ENCODE measurements around the gene ALPP. TPM values are rescaled to one million over a fixed set of nuclear protein-coding genes. Genes with fewer than 3 reads are reported as not detected.

Gene ALPP
- total RNA-seq, 1 experiment from 2014 or later = 0.20 TPM

DNA sequence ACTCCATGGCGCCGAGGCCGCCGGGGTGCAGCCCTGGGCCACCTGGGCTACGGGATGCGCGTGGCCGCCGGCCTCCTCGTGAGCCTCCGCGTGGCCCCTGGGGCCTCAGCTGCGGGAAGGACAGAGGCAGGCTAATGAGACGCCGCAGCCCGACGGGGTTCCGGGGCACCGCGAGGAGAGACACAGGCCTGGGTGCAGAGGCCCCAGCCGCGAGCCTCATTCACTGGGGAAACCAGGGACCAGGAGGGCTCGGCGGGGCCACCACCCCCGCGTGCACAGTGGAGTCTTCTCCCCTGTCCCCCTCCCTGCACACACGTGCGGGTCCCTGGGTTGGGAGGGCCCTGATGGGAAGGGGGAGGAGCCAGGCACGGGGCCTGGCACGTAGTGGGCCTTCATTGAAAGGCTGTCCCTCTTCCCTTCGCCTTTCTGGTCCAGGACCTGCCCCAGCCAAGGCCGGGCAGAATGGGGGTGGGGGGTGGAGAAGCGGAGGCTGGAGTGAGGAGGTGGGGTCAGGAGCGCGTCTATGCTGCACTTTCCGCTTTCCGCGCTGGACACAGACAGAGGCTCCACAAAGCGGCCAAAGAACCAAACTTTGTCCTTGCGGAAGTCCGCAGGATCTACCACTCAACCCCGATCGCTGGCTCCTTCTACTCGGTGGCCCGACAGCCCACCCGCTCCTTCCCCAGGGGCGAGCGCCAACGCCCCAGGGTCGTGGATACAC, 9.1 kb downstream of the ALPP start (continued):
- no peak for TF ChIP-seq ZNF396 (CRISPR knock-in tag; IDR thresholded peaks at IDR 0.05; ENCODE audit: borderline replicate concordance)
- no peak for TF ChIP-seq ZBTB21 (CRISPR knock-in tag; IDR thresholded peaks at IDR 0.05; ENCODE audit: borderline replicate concordance)
- no peak for TF ChIP-seq SOX15 (CRISPR knock-in tag; IDR thresholded peaks at IDR 0.05)
- TF ChIP-seq ELF4 (CRISPR knock-in tag; IDR thresholded peaks at IDR 0.05; ENCODE audit: low read depth) = no peak
- no peak for TF ChIP-seq GTF2I (CRISPR knock-in tag; conservative IDR thresholded peaks at IDR 0.05)
- TF ChIP-seq, protein P1, sequence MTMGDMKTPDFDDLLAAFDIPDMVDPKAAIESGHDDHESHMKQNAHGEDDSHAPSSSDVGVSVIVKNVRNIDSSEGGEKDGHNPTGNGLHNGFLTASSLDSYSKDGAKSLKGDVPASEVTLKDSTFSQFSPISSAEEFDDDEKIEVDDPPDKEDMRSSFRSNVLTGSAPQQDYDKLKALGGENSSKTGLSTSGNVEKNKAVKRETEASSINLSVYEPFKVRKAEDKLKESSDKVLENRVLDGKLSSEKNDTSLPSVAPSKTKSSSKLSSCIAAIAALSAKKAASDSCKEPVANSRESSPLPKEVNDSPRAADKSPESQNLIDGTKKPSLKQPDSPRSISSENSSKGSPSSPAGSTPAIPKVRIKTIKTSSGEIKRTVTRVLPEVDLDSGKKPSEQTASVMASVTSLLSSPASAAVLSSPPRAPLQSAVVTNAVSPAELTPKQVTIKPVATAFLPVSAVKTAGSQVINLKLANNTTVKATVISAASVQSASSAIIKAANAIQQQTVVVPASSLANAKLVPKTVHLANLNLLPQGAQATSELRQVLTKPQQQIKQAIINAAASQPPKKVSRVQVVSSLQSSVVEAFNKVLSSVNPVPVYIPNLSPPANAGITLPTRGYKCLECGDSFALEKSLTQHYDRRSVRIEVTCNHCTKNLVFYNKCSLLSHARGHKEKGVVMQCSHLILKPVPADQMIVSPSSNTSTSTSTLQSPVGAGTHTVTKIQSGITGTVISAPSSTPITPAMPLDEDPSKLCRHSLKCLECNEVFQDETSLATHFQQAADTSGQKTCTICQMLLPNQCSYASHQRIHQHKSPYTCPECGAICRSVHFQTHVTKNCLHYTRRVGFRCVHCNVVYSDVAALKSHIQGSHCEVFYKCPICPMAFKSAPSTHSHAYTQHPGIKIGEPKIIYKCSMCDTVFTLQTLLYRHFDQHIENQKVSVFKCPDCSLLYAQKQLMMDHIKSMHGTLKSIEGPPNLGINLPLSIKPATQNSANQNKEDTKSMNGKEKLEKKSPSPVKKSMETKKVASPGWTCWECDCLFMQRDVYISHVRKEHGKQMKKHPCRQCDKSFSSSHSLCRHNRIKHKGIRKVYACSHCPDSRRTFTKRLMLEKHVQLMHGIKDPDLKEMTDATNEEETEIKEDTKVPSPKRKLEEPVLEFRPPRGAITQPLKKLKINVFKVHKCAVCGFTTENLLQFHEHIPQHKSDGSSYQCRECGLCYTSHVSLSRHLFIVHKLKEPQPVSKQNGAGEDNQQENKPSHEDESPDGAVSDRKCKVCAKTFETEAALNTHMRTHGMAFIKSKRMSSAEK (CRISPR knock-in tag; IDR thresholded peaks at IDR 0.05; ENCODE audit: borderline replicate concordance) = no peak
- TF ChIP-seq, protein P2, sequence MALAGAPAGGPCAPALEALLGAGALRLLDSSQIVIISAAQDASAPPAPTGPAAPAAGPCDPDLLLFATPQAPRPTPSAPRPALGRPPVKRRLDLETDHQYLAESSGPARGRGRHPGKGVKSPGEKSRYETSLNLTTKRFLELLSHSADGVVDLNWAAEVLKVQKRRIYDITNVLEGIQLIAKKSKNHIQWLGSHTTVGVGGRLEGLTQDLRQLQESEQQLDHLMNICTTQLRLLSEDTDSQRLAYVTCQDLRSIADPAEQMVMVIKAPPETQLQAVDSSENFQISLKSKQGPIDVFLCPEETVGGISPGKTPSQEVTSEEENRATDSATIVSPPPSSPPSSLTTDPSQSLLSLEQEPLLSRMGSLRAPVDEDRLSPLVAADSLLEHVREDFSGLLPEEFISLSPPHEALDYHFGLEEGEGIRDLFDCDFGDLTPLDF (CRISPR knock-in tag; IDR thresholded peaks at IDR 0.05) = no peak
- no peak for TF ChIP-seq NR3C1 (CRISPR knock-in tag; conservative IDR thresholded peaks at IDR 0.05; ENCODE audit: low read depth)
- TF ChIP-seq, protein P3, sequence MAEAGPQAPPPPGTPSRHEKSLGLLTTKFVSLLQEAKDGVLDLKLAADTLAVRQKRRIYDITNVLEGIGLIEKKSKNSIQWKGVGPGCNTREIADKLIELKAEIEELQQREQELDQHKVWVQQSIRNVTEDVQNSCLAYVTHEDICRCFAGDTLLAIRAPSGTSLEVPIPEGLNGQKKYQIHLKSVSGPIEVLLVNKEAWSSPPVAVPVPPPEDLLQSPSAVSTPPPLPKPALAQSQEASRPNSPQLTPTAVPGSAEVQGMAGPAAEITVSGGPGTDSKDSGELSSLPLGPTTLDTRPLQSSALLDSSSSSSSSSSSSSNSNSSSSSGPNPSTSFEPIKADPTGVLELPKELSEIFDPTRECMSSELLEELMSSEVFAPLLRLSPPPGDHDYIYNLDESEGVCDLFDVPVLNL (CRISPR knock-in tag; IDR thresholded peaks at IDR 0.05; ENCODE audit: borderline replicate concordance, low read depth) = no peak
- TF ChIP-seq OVOL2 (CRISPR knock-in tag; IDR thresholded peaks at IDR 0.05; ENCODE audit: borderline replicate concordance) = no peak
- TF ChIP-seq ESRRA (CRISPR knock-in tag; IDR thresholded peaks at IDR 0.05; ENCODE audit: borderline replicate concordance) = no peak
- TF ChIP-seq SMAD3 (CRISPR knock-in tag; IDR thresholded peaks at IDR 0.05; ENCODE audit: borderline replicate concordance) = 0 out of 2 replicates have a peak, but pooled peaks have one; percentile 22
- TF ChIP-seq, protein P4, sequence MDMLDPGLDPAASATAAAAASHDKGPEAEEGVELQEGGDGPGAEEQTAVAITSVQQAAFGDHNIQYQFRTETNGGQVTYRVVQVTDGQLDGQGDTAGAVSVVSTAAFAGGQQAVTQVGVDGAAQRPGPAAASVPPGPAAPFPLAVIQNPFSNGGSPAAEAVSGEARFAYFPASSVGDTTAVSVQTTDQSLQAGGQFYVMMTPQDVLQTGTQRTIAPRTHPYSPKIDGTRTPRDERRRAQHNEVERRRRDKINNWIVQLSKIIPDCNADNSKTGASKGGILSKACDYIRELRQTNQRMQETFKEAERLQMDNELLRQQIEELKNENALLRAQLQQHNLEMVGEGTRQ (CRISPR knock-in tag; IDR thresholded peaks at IDR 0.05) = 0 out of 2 replicates have a peak, but pooled peaks have one; percentile 31
- TF ChIP-seq ATF1 (CRISPR knock-in tag; IDR thresholded peaks at IDR 0.05) = no peak
- TF ChIP-seq, protein P5, sequence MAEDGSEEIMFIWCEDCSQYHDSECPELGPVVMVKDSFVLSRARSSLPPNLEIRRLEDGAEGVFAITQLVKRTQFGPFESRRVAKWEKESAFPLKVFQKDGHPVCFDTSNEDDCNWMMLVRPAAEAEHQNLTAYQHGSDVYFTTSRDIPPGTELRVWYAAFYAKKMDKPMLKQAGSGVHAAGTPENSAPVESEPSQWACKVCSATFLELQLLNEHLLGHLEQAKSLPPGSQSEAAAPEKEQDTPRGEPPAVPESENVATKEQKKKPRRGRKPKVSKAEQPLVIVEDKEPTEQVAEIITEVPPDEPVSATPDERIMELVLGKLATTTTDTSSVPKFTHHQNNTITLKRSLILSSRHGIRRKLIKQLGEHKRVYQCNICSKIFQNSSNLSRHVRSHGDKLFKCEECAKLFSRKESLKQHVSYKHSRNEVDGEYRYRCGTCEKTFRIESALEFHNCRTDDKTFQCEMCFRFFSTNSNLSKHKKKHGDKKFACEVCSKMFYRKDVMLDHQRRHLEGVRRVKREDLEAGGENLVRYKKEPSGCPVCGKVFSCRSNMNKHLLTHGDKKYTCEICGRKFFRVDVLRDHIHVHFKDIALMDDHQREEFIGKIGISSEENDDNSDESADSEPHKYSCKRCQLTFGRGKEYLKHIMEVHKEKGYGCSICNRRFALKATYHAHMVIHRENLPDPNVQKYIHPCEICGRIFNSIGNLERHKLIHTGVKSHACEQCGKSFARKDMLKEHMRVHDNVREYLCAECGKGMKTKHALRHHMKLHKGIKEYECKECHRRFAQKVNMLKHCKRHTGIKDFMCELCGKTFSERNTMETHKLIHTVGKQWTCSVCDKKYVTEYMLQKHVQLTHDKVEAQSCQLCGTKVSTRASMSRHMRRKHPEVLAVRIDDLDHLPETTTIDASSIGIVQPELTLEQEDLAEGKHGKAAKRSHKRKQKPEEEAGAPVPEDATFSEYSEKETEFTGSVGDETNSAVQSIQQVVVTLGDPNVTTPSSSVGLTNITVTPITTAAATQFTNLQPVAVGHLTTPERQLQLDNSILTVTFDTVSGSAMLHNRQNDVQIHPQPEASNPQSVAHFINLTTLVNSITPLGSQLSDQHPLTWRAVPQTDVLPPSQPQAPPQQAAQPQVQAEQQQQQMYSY (CRISPR knock-in tag; IDR thresholded peaks at IDR 0.05) = no peak
- TF ChIP-seq, protein P6, sequence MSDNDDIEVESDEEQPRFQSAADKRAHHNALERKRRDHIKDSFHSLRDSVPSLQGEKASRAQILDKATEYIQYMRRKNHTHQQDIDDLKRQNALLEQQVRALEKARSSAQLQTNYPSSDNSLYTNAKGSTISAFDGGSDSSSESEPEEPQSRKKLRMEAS (CRISPR knock-in tag; IDR thresholded peaks at IDR 0.05) = no peak; the same call in 1 of the 2 replicates
- TF ChIP-seq HMGA2 (CRISPR knock-in tag; IDR thresholded peaks at IDR 0.05) = no peak
- TF ChIP-seq, protein P7, sequence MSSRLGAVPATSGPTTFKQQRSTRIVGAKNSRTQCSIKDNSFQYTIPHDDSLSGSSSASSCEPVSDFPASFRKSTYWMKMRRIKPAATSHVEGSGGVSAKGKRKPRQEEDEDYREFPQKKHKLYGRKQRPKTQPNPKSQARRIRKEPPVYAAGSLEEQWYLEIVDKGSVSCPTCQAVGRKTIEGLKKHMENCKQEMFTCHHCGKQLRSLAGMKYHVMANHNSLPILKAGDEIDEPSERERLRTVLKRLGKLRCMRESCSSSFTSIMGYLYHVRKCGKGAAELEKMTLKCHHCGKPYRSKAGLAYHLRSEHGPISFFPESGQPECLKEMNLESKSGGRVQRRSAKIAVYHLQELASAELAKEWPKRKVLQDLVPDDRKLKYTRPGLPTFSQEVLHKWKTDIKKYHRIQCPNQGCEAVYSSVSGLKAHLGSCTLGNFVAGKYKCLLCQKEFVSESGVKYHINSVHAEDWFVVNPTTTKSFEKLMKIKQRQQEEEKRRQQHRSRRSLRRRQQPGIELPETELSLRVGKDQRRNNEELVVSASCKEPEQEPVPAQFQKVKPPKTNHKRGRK (CRISPR knock-in tag; IDR thresholded peaks at IDR 0.05; ENCODE audit: borderline replicate concordance) = no peak
- TF ChIP-seq, protein P8, sequence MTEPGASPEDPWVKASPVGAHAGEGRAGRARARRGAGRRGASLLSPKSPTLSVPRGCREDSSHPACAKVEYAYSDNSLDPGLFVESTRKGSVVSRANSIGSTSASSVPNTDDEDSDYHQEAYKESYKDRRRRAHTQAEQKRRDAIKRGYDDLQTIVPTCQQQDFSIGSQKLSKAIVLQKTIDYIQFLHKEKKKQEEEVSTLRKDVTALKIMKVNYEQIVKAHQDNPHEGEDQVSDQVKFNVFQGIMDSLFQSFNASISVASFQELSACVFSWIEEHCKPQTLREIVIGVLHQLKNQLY (CRISPR knock-in tag; IDR thresholded peaks at IDR 0.05) = no peak
- TF ChIP-seq ZNF423 (CRISPR knock-in tag; IDR thresholded peaks at IDR 0.05) = peak; percentile 44; the same call in 1 of the 2 replicates
- no peak for TF ChIP-seq NFATC4 (CRISPR knock-in tag; IDR thresholded peaks at IDR 0.05)
- TF ChIP-seq ZNF138 (CRISPR knock-in tag; conservative IDR thresholded peaks at IDR 0.05) = no peak
